ENCODE data around the gene SYNPO. TPM values are rescaled to one million over a fixed set of nuclear protein-coding genes. Genes with fewer than 3 reads are reported as not detected.

Gene SYNPO
- total RNA-seq, 1 experiment from 2014 or later: 4.6 TPM

DNA sequence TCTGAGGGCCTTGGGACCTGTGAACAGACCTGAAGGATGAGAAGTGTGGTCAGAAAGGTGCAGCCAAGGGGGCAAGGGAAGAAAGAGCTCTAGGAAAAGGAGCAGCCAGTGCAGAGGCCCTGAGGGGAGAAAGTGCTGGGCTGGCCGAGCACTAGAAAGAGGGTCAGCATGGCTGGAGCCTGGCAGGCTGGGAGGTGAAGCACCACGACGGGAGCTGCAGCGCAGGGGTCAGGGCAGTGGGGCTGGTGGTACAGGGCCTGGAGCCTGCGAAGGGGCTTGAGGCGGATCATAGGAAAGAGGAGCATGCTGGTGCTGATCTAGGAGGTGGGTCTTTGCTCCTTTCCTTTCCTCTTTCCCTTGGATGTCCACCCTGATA is 9.1 kb upstream of the SYNPO start:
- H3K27me3 ChIP-seq: no peaks in the 10 kb centered on the region
- no peaks in the 10 kb centered on the region; the same call in 1 of the 2 replicates for H3K9me3 ChIP-seq
- H3K4me3 ChIP-seq: no peak overlapping the region
- no peak for DNase-seq
- no peaks in the 10 kb centered on the region for H3K36me3 ChIP-seq

DNA sequence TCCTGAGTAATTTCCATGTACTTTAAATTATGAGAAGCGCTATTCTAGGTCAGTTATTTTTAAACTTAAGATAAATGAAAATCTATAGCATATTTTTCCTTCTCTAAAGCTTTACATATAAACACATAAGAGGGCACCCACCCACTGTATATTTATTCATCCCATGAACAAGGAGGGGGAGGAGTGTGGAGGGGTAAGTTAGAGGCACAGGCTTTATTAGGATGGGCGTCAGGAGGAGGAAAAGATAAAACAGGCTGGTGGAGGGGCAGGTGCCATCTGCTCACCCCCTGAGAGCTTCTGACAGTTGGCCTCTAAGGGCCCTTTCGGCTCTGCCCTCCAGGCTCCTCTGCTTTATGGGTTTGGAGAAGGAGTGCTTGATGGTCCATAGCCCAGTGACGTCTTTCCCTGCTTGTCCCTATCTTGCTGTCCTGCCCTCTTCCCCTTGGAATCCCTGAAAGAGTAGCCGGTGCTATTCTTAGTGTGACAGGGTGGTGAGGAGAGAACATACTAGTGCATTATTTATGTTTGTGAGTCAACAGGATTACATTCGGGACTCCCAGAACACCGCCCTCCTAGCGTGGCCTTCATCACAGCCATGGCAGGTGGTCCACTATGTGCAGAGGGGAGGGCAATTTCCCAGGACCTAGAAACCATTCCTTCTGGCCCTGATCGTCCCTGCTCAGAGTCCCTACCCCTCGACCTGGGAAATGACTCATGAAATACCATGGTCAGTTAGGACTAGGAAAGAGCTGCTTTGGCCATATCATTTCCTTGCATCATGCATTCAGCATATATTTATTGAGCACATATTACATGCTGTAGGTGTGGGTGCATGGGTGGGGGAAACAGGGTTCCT is 7.9 kb upstream of the SYNPO start:
- H3K9me3 ChIP-seq: no peaks in the 10 kb centered on the region; the same call in 1 of the 2 replicates
- peak; percentile 50 for DNase-seq
- H3K36me3 ChIP-seq: no peaks in the 10 kb centered on the region
- no peak overlapping the region for H3K4me3 ChIP-seq
- no peaks in the 10 kb centered on the region for H3K27me3 ChIP-seq

DNA sequence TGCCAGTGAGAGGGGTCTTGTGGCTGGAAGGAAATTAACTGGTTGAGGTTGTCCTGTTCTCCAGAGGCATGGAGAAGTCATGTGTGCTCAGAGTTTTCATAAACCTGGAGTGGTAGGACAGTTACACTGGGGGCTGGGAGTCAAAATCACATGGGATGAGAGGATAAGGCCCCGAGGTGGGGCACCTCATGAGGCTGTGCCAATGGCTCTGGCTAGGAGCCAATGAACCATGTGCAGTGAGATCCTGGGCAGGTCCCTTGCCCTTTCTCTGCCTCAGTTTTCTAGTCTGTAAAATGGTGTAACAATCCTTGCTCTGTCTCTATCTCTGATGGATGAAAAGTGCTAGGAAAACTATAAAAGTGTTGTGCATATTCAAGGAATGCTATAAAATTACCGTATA is 7.0 kb upstream of the SYNPO start:
- H3K9me3 ChIP-seq: no peaks in the 10 kb centered on the region; the same call in 1 of the 2 replicates
- H3K4me3 ChIP-seq: no peak overlapping the region
- H3K36me3 ChIP-seq: no peaks in the 10 kb centered on the region
- DNase-seq: no peak
- H3K27me3 ChIP-seq: no peaks in the 10 kb centered on the region

DNA sequence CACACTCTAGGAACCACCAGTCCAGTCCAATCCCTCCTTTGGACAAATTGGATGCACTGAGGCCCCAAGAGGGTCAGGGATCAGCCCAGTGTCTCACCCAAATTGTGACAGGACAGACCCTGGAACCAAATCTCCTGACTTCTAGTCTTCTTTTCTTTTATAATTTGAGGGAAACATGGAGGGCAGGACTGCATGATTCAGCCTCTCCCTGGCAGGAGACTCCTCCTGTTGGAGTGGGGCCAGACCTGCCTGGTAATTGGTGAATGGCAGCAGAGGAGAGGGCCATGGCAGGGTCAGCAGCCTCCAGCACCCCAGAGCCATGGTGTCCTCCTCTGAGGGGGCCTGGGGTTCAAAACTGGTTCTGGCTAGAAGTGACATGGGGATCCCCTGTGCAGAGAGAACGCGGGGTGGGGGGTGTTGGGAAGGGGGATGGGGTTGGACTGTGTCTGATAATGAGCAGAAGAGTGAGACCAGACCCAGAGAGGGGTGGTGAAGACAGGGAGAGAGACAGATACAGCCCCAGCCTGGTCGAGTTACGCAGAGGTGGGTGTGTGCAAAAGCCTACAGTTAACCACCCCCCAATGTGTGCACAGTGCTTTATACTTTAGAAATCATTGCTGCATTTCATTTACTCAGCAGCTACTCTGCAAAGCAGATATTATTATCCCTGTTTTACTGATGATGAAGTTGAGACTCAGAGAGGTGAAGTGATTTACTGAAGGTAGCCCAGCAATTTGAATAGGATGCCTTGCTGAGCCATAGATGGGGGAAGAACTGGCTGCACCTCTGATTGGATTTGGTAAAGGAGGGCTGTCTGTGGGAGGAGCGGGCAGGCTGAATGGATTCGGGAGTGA is 3.8 kb upstream of the SYNPO start:
- Histone ChIP-seq H3K9me3 (no peaks in the 10 kb centered on the region), H3K36me3 (no peaks in the 10 kb centered on the region), H3K4me3 (no peak overlapping the region), H3K27me3 (no peaks in the 10 kb centered on the region)
- DNase-seq: peak; percentile 96

DNA sequence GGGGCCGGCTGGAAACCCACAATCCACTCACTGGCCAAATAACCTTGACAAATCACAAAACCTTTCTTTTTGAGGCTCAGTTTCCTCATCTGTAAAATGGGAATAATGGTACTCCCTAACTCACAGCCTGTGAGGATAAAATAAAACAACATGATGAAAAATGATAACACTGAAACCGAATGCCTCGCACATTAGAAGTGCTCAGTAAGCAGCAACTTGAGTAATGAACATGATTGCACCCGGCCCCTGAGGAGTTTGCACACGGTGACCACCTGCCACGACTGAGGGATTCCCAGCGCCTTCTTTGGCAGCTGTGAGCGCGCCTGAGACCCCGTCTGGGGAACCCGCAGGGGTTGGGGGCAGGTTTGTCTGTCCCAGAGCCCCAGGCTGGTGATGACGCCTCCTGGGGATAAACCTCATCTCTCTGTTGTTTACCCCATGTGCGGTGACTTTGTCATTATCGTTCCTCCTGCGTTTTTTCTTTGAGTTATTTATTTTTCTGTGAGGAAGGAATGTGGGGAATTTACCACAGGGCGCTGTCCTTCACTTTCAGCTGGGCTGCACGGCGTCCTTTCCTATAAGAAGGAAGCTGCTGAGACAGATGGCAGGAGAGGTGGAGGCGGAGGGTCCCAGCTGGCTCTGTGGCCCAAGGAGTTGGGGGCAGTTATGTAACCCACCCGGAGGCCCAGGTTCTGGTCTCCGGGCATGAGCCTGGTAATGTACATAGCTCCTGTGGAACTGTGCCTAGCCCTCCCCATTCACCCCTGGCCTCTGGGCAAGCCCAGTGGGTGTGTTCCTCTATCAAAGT is 3.0 kb upstream of the SYNPO start:
- Histone ChIP-seq H3K36me3 (no peaks in the 10 kb centered on the region), H3K4me3 (no peak overlapping the region), H3K9me3 (no peaks in the 10 kb centered on the region), H3K27me3 (no peaks in the 10 kb centered on the region)
- peak; percentile 83 for DNase-seq

DNA sequence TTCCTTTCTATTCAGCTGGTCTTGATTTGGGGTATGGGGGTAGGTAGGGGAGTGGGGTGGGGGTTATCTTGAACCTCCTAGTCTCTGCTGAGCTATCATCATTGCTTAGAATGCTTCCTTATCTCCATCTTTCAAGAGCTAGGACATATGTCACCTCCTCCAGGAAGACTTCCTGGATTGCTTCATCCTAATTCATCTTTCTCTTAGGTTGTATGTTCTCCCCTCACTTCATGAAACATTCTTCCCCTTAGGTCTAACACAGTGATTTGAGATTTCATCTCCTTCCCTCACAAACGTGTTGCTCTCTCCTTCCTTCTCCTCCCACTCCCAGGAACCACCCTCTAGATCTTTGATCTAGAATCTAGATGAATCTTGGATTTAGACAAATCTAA is 2.4 kb upstream of the SYNPO start:
- no peaks in the 10 kb centered on the region for H3K9me3 ChIP-seq
- H3K27me3 ChIP-seq: no peaks in the 10 kb centered on the region
- H3K36me3 ChIP-seq: no peaks in the 10 kb centered on the region
- no peak for DNase-seq
- H3K4me3 ChIP-seq: no peak overlapping the region

DNA sequence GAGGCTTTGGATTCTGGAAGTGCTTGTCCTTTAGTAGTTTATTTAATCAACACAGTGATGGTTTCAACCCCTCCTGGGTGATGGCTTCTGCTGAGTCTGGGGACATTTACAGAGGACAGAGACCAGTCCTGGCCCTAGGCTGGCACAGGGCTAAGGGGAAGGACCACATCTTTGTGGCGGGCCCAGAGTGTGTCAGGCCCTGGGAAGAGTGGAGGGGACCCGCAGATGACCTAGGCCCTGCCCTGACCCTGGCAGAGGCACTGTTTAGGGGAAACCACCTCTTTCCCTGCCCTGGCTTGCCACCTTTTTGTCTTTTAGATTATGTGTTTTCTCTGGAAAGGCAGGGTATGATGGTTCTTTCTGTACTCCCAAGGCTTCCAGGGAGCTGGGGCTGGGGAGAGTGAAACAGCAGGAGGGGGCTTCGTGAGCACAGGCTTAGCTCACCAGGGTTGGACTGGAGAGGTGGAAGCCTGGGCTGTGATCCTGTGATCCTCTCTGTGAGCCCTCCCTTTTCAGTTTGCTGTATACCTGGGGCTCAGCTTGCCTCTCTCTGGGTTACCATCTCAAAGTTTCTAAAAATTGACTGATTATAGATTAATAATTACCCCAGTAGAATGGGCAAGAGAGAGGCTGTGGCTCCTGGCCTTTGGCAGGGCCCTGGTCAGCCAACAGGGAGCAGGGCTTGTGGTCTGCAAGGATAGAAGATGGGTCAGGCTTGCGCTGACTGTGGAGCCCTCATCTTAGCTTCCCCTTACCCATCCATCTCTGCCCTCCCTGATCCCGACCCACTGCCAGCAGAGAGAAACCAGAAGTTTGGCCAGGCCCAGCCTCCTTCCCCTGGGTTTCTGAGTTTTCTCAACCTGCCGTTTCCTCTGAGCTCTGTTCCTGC is 1.7 kb upstream of the SYNPO start:
- no peaks in the 10 kb centered on the region for H3K36me3 ChIP-seq
- DNase-seq: no peak
- H3K9me3 ChIP-seq: no peaks in the 10 kb centered on the region
- H3K27me3 ChIP-seq: no peaks in the 10 kb centered on the region
- no peak overlapping the region for H3K4me3 ChIP-seq

DNA sequence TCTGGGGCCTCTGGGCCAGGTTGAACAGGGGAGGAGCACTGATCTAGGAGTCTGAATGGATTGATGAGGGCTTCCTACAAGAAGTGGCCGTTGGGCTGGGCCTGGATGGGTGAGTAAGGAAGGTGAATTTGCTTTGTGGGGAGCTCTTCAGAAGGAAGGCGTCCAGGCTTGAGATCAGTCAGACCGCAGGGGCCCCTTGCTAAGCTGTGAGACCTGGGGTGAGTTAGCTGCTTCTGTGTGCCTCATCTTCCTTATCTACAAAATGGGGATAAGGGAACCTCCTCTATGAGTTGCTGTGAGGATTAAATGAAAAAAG is 1.1 kb upstream of the SYNPO start:
- Histone ChIP-seq H3K9me3 (no peaks in the 10 kb centered on the region), H3K4me3 (no peak overlapping the region), H3K36me3 (no peaks in the 10 kb centered on the region), H3K27me3 (no peaks in the 10 kb centered on the region)
- no peak for DNase-seq

DNA sequence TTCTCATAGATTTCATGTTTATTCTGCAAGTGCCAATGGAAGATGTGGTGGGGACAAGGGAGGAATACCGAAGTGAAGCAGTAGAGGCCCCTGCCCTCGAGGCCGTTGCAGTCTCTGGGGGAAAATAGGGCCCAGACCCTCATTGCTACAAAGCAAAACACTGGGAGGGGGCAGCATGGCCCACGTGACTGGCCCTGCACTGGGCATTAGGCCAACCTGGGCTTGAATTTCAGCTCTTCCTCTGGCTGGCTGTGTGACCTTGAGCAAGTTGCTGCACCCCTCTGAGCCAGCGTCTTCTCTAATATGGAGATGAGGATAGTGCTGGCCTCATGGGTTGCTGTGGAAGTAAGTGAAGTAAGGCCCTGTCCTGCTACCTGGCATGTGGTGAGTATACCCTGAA is 709 bp upstream of the SYNPO start:
- Histone ChIP-seq H3K27me3 (no peaks in the 10 kb centered on the region), H3K4me3 (no peak overlapping the region), H3K9me3 (no peaks in the 10 kb centered on the region), H3K36me3 (no peaks in the 10 kb centered on the region)
- no peak for DNase-seq

DNA sequence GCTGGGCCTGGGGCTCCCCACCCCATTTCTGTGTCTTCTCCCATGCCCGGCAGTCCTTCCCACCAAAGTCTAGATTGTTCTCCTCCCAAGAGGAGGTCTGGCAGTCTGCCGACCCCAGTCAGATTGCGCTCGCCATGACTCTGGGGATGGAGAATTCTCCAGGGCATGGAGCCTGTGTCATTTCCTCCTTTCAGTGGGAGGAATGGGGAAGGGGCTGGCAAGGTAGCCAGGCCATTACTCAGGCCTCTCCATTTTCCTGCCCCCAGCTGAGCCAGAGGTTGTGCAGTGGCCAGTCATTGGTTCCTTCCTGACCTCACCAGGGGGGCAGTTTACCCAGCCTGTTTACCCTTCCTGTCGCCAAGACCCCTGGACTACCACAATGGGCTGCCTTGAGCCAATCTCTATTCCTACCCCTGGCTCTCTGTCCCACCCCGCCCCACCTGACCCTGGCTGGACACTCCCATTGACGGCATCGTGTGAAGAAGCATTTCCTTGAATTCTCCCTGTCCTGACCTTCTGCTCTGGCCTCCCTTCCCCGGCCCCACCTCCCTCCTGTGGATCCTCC is 628 bp downstream of the SYNPO start:
- peak; percentile 99 for DNase-seq
- no peaks in the 10 kb centered on the region for H3K9me3 ChIP-seq
- H3K36me3 ChIP-seq: no peaks in the 10 kb centered on the region
- H3K27me3 ChIP-seq: no peaks in the 10 kb centered on the region
- H3K4me3 ChIP-seq: peak overlapping the region; percentile 15

DNA sequence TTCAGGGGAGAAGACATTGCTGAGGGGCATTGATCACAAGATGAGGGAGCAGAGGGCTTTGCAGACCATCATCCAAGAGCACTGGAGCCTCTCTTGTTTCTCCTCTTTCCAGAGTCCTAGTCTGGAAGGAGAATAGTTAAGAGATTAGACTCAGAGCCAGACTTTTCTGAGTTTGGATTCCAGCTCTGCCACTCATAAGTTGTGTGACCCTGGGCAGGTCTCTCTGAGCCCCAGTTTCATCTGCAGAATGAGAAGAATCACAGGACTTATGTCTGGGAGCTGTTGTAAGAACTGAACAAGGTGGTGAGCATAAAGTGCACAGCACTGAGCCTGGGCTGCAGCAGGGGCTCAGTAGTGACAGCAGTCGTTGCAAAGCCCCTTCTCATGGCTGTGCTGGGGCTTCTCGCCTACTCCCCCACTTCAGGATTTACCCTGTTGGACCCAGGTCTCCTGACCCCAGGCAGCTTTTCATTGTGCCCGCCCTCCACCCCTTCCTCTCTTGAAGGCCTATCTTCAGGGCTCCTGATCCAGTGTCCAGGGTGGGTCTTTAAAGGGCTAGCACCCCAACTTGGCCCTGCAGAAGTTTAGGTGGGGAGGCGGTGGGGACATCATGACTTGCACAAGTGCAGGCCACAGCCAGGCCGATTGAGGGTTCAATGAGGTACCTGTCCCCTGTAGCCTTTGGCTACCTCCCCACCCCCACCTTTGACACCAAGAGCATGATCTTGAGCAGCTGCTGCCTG is 1.5 kb downstream of the SYNPO start:
- no peaks in the 10 kb centered on the region for H3K9me3 ChIP-seq
- no peak for DNase-seq
- H3K4me3 ChIP-seq: peak overlapping the region; percentile 15
- no peaks in the 10 kb centered on the region for H3K36me3 ChIP-seq
- no peaks in the 10 kb centered on the region for H3K27me3 ChIP-seq

DNA sequence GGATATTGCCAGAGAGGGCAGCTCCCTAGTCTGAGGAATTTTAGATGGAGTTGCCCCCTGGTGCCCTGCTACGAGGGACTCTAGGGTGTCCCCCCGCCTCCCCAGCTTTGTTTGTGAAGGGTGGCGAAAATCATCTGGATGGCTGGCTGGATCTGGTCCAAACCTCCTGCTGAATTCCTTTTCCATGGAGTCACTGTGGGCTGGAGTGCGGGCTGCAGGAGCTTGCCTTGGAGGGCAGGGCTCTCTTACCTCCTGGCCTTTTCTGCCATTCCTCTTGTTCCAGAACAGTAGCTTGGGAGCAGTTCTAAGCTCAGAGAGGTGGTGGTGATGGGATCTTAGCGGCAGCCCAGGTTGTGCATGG is 2.1 kb downstream of the SYNPO start:
- Histone ChIP-seq H3K4me3 (no peak overlapping the region), H3K27me3 (no peaks in the 10 kb centered on the region), H3K36me3 (no peaks in the 10 kb centered on the region), H3K9me3 (no peaks in the 10 kb centered on the region)
- peak; percentile 89 for DNase-seq

DNA sequence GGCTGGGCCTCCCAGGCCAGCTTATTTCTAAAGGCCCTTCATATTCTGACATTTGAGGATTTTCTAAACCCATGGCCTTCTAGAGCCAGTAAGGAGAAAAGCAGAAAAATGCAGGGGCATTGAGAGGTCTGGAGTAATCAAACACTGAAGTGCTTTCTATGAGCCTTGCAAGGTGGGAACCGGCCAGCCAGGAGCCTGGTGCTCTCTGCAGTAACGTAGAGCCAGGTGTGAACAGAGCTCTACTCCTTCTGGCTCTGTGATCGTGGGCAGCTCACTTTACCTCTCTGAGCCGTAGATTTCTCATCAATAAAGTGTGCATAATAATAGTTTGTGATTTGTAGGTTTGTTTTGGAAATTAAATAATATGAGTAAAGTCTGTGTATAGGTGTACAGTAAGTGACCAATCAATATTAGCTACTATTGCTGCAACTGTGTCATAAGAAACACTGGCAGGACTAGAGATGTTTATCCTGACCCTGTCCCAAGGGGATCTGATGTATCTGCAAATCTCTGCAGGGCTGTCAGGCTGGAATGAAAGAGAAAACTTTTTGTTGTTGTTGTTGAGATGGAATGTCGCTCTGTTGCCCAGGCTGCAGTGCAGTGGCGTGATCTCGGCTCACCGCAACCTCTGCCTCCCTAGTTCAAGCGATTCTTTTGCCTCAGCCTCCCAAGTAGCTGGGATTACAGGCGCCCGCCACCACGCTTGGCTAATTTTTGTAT is 2.7 kb downstream of the SYNPO start:
- H3K9me3 ChIP-seq: no peaks in the 10 kb centered on the region
- no peak for DNase-seq
- H3K4me3 ChIP-seq: no peak overlapping the region
- no peaks in the 10 kb centered on the region for H3K36me3 ChIP-seq
- H3K27me3 ChIP-seq: no peaks in the 10 kb centered on the region

DNA sequence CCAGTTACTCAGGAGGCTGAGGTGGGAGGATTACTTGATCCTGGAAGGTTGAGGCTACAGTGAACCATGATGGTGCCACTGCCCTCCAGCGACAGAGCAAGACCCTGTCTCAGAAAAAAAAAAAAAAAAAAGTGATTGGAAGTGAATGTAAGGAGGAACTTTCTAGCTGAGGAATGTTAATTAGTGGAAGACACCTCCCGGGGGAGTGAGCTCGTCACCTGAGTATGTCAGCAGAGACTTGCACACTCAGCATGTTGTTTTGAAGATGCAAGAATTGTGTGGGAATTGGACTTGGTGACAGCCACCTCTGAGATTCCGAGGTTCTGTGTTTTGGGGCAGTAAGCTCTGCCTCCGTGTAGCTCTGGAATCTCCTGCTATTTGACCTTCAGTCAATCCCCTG is 3.6 kb downstream of the SYNPO start:
- Histone ChIP-seq H3K9me3 (no peaks in the 10 kb centered on the region), H3K36me3 (peaks cover 4% of the 10 kb centered on the region; the same call in 1 of the 2 replicates), H3K4me3 (no peak overlapping the region), H3K27me3 (no peaks in the 10 kb centered on the region)
- no peak for DNase-seq

DNA sequence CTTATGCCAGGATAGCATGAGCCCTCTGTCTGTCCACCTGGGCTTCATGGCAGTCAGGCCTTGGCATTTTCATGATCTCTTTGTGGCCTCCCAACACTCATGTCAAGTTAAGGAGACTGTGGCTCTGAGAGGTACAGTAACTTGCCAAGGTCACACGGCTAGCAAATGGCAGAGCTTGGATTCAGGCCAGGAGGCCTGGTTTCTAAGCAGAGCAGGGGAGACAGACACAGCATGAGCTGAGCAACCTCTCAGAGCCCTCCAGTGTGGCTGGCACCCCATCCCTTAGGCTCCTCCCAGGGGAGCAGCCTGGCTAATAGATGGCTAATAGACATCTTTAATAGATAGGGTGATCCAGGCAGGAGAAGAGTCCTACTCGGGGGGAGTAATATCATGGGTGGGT is 4.1 kb downstream of the SYNPO start:
- Histone ChIP-seq H3K27me3 (no peaks in the 10 kb centered on the region), H3K4me3 (no peak overlapping the region), H3K9me3 (no peaks in the 10 kb centered on the region), H3K36me3 (peaks cover 4% of the 10 kb centered on the region)
- DNase-seq: no peak

Measured in MG63 (cell line).